ENCODE data around the gene KCNA3.

The KCNA3 gene

GRCh38 chr1:110674337-110675059, at the start of gene KCNA3:
KCNA3 (minus strand) TSS chr1:110674940; CDS start chr1:110674809, 131 bp downstream.
- TF ChIP-seq CTCF (IDR thresholded peaks at IDR 0.05; ENCODE audit: borderline replicate concordance, insufficient read depth, low read depth, low read length), result 0 out of 2 replicates have a peak, but pooled peaks have one; percentile 35
- peak within 1 kb of the TSS; percentile 60 for H3K4me3 ChIP-seq (ENCODE audit: low read depth, low read length)

- H3K4me3 ChIP-seq (ENCODE audit: low read depth, low read length), result no peak overlapping the region
- no peak for TF ChIP-seq CTCF (IDR thresholded peaks at IDR 0.05; ENCODE audit: borderline replicate concordance, insufficient read depth, low read depth, low read length)
These were observed 48.1 kb upstream of the KCNA3 start for GRCh38 chr1:110722807-110723206.

- TF ChIP-seq CTCF (IDR thresholded peaks at IDR 0.05; ENCODE audit: borderline replicate concordance, insufficient read depth, low read depth, low read length), result no peak
- no peak overlapping the region for H3K4me3 ChIP-seq (ENCODE audit: low read depth, low read length)
These were observed 45.2 kb upstream of the KCNA3 start for GRCh38 chr1:110719908-110720307.

- H3K4me3 ChIP-seq (ENCODE audit: low read depth, low read length), result no peak overlapping the region
- TF ChIP-seq CTCF (IDR thresholded peaks at IDR 0.05; ENCODE audit: borderline replicate concordance, insufficient read depth, low read depth, low read length), result no peak
These were observed 43.7 kb upstream of the KCNA3 start for GRCh38 chr1:110718452-110718851.

- TF ChIP-seq CTCF (IDR thresholded peaks at IDR 0.05; ENCODE audit: borderline replicate concordance, insufficient read depth, low read depth, low read length), result no peak
- no peak overlapping the region for H3K4me3 ChIP-seq (ENCODE audit: low read depth, low read length)
These were observed 42.4 kb upstream of the KCNA3 start for GRCh38 chr1:110717179-110717578.

- H3K4me3 ChIP-seq (ENCODE audit: low read depth, low read length), result no peak overlapping the region
- TF ChIP-seq CTCF (IDR thresholded peaks at IDR 0.05; ENCODE audit: borderline replicate concordance, insufficient read depth, low read depth, low read length), result no peak
These were observed 39.7 kb upstream of the KCNA3 start for GRCh38 chr1:110714374-110714995.

GRCh38 chr1:110713221-110713620, 38.5 kb upstream of the KCNA3 start:
- TF ChIP-seq CTCF (IDR thresholded peaks at IDR 0.05; ENCODE audit: borderline replicate concordance, insufficient read depth, low read depth, low read length), result no peak
- no peak overlapping the region for H3K4me3 ChIP-seq (ENCODE audit: low read depth, low read length)

All from GM12875 (cell line).